GM12801 (cell line): ENCODE data around the gene TBL3.

Experiments
- TF ChIP-seq, protein P1 (sequence below): IDR thresholded peaks from one replicate; pipeline ENCODE4 v1.5.1; 2011; ENCODE audit warnings: control low read depth; ENCODE audit not compliant: insufficient read length; ENCODE audit errors: extremely low read depth

Gene TBL3

DNA sequence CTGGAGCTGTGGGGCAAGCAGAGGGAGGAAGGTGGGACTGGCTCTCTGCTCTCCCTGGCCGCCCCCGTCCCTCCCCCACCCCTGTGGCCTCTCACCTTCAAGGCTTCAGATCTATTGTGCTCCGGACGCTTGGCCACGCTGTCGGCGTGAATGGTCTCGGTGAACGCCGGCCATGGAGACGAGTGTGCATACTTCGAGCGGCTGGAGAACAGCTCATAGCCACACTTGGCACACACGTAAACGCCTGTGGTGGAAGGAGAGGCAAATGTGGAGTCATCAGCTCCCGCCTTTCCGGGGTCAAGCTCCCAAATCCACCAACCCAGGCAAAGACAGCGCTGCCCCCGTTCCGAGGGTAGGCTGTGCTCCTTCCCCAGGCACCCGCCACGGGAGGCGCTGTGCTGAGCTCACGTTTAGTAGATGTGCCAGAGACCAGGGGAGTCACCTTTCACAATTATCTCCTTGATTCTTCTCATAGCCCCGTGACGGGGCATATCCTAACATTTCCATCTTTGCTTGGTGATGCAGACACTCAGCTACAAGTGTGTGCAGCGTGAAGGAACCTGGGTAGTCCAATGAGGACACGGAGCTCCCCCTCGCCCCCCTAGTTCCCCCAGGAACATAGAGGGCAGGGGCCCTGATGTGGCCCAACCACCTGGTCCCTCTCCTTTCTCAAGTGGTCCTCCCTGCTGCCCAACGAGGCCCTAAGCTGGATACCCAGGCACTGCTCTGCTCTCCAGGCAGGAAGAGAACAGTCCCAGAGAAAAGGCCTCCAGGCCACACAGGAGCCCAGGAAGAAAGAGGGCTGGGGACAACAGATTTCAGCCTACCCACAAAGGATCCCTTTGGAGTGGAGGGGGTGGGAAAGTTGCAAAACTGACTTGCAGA, 30.4 kb upstream of the TBL3 start:
- TF ChIP-seq, protein P1, sequence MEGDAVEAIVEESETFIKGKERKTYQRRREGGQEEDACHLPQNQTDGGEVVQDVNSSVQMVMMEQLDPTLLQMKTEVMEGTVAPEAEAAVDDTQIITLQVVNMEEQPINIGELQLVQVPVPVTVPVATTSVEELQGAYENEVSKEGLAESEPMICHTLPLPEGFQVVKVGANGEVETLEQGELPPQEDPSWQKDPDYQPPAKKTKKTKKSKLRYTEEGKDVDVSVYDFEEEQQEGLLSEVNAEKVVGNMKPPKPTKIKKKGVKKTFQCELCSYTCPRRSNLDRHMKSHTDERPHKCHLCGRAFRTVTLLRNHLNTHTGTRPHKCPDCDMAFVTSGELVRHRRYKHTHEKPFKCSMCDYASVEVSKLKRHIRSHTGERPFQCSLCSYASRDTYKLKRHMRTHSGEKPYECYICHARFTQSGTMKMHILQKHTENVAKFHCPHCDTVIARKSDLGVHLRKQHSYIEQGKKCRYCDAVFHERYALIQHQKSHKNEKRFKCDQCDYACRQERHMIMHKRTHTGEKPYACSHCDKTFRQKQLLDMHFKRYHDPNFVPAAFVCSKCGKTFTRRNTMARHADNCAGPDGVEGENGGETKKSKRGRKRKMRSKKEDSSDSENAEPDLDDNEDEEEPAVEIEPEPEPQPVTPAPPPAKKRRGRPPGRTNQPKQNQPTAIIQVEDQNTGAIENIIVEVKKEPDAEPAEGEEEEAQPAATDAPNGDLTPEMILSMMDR, result no peak

- TF ChIP-seq, protein P1, result no peak
These were observed 29.6 kb upstream of the TBL3 start for GRCh38 chr16:1942047-1942809.

DNA sequence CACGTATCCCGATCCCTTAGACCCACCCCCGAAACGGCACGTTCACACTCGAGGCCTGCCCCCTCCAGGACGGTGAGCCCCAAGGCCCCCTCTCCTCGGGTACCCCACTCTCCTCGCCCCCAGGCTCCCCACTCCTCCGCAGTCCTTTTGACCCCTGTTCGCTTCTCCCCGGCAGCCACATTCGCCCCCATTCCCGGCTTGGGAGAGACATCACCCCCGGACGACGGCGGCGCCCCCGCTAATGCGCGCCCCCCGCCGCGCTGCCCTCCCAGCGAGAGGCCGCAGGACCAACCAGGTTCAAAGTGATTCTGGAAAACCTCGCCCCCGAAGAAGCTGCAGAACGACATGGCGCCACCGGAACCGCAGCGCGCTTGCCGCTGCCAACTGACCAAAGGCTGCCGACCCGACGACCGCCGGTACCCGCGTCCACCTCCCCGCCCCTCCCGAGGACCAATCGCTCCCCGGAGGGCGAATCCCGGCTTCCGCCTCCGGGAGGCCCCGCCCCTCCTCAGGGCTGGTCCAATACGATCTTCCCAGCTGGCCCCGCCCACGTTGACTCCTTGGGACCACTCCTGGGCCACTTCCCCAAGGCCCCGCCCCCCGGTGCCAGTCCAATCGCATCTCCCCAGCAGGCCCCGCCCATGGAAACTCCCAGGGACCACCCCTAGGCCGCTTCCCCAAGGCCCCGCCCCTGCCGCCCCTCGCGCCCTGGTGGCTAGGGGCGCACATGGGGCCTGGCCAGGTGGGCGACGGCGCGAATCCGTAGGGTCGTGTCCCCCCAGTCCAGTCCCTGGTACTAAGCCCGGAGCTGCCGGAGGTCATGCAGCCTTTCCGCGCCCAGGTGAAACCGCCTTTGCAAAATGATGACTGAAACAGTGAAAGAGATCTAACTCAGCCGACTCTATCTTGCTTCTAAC, 28.8 kb upstream of the TBL3 start, which contains the start of gene MSRB1:
MSRB1 (minus strand) TSS at position 390 of the 917 bp plus-strand sequence; CDS start at position 347, 43 bp downstream.
- TF ChIP-seq, protein P1, result no peak

- TF ChIP-seq, protein P1, result no peak
These were observed 27.1 kb upstream of the TBL3 start for GRCh38 chr16:1944612-1945199.

DNA sequence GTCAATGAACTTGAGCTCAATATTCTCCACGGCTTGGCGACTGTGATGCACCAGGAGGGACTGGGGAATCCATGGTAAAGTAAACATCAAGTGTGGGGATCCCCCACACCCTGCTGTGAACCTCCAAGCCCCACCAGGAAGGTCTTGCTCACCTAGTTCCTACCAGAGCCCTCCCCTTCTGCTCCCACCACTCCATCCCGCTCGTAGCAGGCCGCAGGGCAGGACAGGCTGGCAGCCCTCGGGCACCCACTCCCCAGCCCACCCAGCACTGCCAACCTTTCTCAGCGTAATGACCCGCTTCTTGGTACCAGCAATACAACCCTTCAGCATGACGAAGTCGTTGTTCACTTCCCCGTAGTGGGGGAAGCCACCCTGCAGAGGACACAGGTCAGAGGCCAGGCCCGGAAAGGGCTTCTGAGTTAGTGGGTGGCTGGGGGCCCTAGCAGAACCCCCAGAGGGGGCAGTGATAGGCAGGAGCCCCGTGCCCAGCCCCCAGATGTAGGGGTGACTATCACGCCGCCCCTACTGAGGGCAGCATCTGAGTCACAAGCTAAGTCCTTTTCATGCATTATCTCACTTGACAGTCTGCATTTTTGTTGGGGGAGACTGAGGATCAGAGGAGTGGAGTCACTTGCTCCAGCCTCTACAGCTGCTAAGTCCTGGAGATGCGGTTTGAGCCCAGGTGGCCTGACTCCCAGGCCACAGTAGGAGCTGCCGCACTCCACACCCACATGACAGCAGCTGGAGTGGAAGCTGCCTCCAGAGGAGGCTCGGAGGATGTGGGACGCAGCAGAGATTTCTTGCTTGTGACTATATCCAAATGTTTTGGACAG, 26.1 kb upstream of the TBL3 start:
- TF ChIP-seq, protein P1, result no peak

- TF ChIP-seq, protein P1, result no peak
These were observed 25.1 kb upstream of the TBL3 start for GRCh38 chr16:1946495-1947368.
